Measurements from ENCODE around the gene TTC7B. TPM values are rescaled to one million over a fixed set of nuclear protein-coding genes. Genes with fewer than 3 reads are reported as not detected.

TTC7B gene
- total RNA-seq, 1 donor from 2014 or later, result 20.6 TPM

DNA sequence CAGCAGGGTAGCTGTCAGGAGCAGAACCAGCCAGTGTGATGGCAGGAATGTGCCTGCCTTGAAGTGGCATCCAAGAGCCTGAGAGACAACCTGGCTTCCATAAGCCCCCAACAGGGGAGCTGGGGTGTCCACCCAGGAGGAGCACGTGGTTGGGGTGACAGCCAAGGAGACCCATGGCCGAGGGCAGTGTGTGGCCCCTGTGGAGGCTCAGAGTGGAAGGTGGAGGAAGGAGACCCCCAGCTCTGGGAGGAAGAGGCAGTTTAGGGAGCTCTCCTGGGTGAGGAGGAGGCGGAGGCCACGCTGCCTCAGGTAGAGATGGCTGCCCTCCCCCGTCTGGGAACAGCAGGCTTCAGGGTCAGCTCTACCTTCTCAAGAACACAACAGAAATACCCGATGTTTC lies 272.4 kb downstream of the TTC7B start:
- Histone ChIP-seq H3K79me2 (ENCODE audit: low read depth) (no peaks in the 10 kb centered on the region), H3K36me3 (no peaks in the 10 kb centered on the region), H3K27ac (no peak overlapping the region), H3K4me3 (no peak overlapping the region), H3K9ac (no peak overlapping the region), H3K4me1 (peaks cover 12% of the 10 kb centered on the region), H4K20me1 (ENCODE audit: low read depth) (no peaks in the 10 kb centered on the region), H2AFZ (replicated peaks) (no peak overlapping the region), H3K9me3 (ENCODE audit: low read depth) (no peaks in the 10 kb centered on the region), H3K4me2 (no peak overlapping the region), H3F3A (ENCODE audit: low read depth) (peaks cover 6% of the 10 kb centered on the region), H3K27me3 (no peaks in the 10 kb centered on the region)
- DNase-seq (ENCODE audit: low spot score), result no peak
- Mint-ChIP-seq H3K4me1 (peaks cover 15% of the 10 kb centered on the region), H3K4me3 (no peak overlapping the region), H3K36me3 (peaks cover 5% of the 10 kb centered on the region), H3K9me3 (no peaks in the 10 kb centered on the region), H3K27me3 (ENCODE audit: insufficient read depth, low read depth) (peaks cover 3% of the 10 kb centered on the region), H3K27ac (peak overlapping the region; percentile 13)
- no peak for TF ChIP-seq EZH2phosphoT487 (IDR thresholded peaks at IDR 0.05)
- no peak for TF ChIP-seq EZH2 (IDR thresholded peaks at IDR 0.05)
- TF ChIP-seq, protein P1, sequence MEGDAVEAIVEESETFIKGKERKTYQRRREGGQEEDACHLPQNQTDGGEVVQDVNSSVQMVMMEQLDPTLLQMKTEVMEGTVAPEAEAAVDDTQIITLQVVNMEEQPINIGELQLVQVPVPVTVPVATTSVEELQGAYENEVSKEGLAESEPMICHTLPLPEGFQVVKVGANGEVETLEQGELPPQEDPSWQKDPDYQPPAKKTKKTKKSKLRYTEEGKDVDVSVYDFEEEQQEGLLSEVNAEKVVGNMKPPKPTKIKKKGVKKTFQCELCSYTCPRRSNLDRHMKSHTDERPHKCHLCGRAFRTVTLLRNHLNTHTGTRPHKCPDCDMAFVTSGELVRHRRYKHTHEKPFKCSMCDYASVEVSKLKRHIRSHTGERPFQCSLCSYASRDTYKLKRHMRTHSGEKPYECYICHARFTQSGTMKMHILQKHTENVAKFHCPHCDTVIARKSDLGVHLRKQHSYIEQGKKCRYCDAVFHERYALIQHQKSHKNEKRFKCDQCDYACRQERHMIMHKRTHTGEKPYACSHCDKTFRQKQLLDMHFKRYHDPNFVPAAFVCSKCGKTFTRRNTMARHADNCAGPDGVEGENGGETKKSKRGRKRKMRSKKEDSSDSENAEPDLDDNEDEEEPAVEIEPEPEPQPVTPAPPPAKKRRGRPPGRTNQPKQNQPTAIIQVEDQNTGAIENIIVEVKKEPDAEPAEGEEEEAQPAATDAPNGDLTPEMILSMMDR (IDR thresholded peaks at IDR 0.05), result no peak

DNA sequence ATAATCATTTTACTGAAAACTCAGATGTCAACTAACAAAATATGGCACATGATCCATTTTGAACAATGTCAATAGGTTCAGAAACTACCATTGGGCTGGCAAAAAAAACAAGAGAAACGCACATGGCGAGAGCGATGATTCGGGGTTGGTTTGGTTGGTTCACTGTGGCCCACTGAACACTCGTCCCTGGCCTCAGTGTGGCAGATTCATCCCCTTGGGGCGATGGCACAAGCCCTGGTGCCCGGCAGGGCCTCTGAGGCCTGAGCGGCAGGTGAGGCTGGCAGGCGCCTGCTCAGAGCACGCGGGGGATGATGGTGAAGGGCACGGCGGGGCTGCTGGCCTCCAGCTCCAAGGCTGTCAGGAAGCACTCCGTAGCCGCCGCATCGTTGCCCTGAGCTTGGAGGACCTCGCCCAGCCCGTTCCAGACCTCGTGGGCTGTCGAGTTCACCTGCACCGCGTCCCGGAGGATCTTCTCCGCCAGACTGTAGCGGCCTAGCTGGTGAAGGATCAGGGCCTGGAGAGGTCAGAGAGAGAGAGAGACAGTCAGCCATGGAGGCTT lies 275.1 kb downstream of the TTC7B start:
- no peaks in the 10 kb centered on the region for H3F3A ChIP-seq (ENCODE audit: low read depth)
- no peak overlapping the region for H3K4me3 Mint-ChIP-seq
- peaks cover 11% of the 10 kb centered on the region for H3K4me1 Mint-ChIP-seq
- H3K4me3 ChIP-seq, result no peak overlapping the region
- no peaks in the 10 kb centered on the region for H3K9me3 ChIP-seq (ENCODE audit: low read depth)
- H3K27me3 Mint-ChIP-seq (ENCODE audit: insufficient read depth, low read depth), result peaks cover 3% of the 10 kb centered on the region
- H3K27ac Mint-ChIP-seq, result no peak overlapping the region
- TF ChIP-seq, protein P1 (IDR thresholded peaks at IDR 0.05), result no peak
- TF ChIP-seq EZH2phosphoT487 (IDR thresholded peaks at IDR 0.05) (no peak), EZH2 (IDR thresholded peaks at IDR 0.05) (no peak)
- DNase-seq (ENCODE audit: low spot score), result no peak
- no peak overlapping the region for H3K27ac ChIP-seq
- peaks cover 4% of the 10 kb centered on the region for H3K4me1 ChIP-seq
- H3K4me2 ChIP-seq, result no peak overlapping the region
- H2AFZ ChIP-seq (replicated peaks), result no peak overlapping the region
- H3K79me2 ChIP-seq (ENCODE audit: low read depth), result no peaks in the 10 kb centered on the region
- H3K36me3 Mint-ChIP-seq, result peaks cover 9% of the 10 kb centered on the region
- H3K9ac ChIP-seq, result no peak overlapping the region
- no peaks in the 10 kb centered on the region for H3K9me3 Mint-ChIP-seq
- H4K20me1 ChIP-seq (ENCODE audit: low read depth), result no peaks in the 10 kb centered on the region
- H3K27me3 ChIP-seq, result no peaks in the 10 kb centered on the region
- H3K36me3 ChIP-seq, result no peaks in the 10 kb centered on the region

DNA sequence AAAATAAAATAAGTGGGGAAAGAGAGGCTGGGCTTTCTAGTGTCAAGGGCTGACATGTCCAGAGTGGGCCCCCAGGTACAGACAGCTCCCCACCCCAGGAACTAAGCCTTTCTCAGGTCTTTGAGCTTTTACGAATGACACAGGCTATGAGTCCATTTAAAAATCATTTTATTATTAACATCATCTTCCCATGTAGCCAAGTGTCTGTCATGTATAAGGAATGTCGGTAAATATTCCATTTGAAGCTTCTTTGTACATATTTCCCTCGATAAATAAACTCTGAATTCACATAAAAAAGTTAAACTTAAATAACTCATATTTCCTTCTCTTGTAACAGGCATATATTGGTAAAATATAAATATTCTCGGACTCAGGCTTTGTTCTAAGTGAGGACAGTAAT lies 275.8 kb downstream of the TTC7B start:
- TF ChIP-seq, protein P1 (IDR thresholded peaks at IDR 0.05), result no peak
- no peak for TF ChIP-seq EZH2 (IDR thresholded peaks at IDR 0.05)
- TF ChIP-seq EZH2phosphoT487 (IDR thresholded peaks at IDR 0.05), result no peak
- H3F3A ChIP-seq (ENCODE audit: low read depth), result no peaks in the 10 kb centered on the region
- Mint-ChIP-seq H3K27ac (no peak overlapping the region), H3K27me3 (ENCODE audit: insufficient read depth, low read depth) (peaks cover 3% of the 10 kb centered on the region), H3K9me3 (no peaks in the 10 kb centered on the region), H3K4me3 (no peak overlapping the region), H3K36me3 (peaks cover 9% of the 10 kb centered on the region), H3K4me1 (peaks cover 13% of the 10 kb centered on the region)
- H3K4me2 ChIP-seq, result no peak overlapping the region
- H3K9ac ChIP-seq, result no peak overlapping the region
- no peaks in the 10 kb centered on the region for H3K4me1 ChIP-seq
- H3K36me3 ChIP-seq, result no peaks in the 10 kb centered on the region
- H2AFZ ChIP-seq (replicated peaks), result no peak overlapping the region
- H3K27ac ChIP-seq, result no peak overlapping the region
- no peaks in the 10 kb centered on the region for H4K20me1 ChIP-seq (ENCODE audit: low read depth)
- H3K9me3 ChIP-seq (ENCODE audit: low read depth), result no peaks in the 10 kb centered on the region
- H3K4me3 ChIP-seq, result no peak overlapping the region
- no peak for DNase-seq (ENCODE audit: low spot score)
- H3K79me2 ChIP-seq (ENCODE audit: low read depth), result no peaks in the 10 kb centered on the region
- no peaks in the 10 kb centered on the region for H3K27me3 ChIP-seq

Measured in neural progenitor cell (in vitro differentiated cells).